ENCODE results near the gene ZIC2. TPM values are rescaled to one million over a fixed set of nuclear protein-coding genes. Genes with fewer than 3 reads are reported as not detected.

ZIC2 gene
- total RNA-seq, 1 experiment from 2014 or later, result 44.4 TPM

DNA sequence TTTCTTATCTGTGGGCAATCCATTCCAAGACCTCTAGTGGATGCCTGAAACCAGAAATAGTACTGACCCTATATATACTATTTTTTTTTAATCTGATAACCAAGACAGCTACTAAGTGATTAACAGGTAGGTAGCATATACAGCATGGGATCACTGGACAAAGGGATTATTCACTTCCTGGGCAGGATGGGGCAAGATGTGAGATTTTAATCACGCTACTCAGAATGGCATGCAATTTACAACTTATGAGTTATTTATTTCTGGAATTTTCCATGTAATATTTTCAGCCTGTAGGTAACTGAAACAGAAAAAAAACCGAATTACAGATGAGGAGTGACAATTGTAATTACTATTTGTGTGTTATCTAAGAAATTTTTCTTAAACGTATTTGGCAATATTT lies 41.2 kb downstream of the ZIC2 start:
- Histone ChIP-seq H3K4me3 (replicated peaks in 1 of 2; ENCODE audit: low read depth in 1 of 2, low read length in 2 of 2) (no peak overlapping the region), H3K9me2 (ENCODE audit: insufficient read depth) (no peaks in the 10 kb centered on the region), H3K4me2 (ENCODE audit: low read length) (no peak overlapping the region), H2AFZ (ENCODE audit: low read depth, low read length, poor library complexity, severe bottlenecking) (peak overlapping the region; percentile 85), H3K4me1 (ENCODE audit: control insufficient read depth in 1 of 2, insufficient read depth in 2 of 2, low read length in 2 of 2) (no peaks in the 10 kb centered on the region), H3K9ac (ENCODE audit: low read length) (no peak overlapping the region), H3K9me3 (ENCODE audit: control insufficient read depth in 1 of 2, insufficient read depth in 1 of 2, low read depth in 1 of 2, low read length in 2 of 2) (no peaks in the 10 kb centered on the region), H3K79me2 (ENCODE audit: insufficient read depth, low read length) (no peaks in the 10 kb centered on the region), H3K36me3 (ENCODE audit: control insufficient read depth in 1 of 2, insufficient read depth in 2 of 2, low read length in 2 of 2) (no peaks in the 10 kb centered on the region), H3K27ac (ENCODE audit: low read depth, low read length) (no peak overlapping the region), H4K20me1 (ENCODE audit: insufficient read depth) (no peaks in the 10 kb centered on the region), H3K27me3 (ENCODE audit: insufficient read depth, low read length) (no peaks in the 10 kb centered on the region)
- intact Hi-C loops (cut with micrococcal nuclease), result no loop called here
- ATAC-seq, result no peak
- no peak for DNase-seq (ENCODE audit: low read depth, low spot score)
- ChIA-PET CTCF (no interaction called here), RAD21 (ENCODE audit: low non-redundant PET in 1 of 2, low total read pairs in 2 of 2, uncharacterized antibody in 2 of 2, unreplicated experiment in 2 of 2) (no interaction called here), POLR2A (no interaction called here)
- no TSS peak for BruUV-seq (replicated peaks)
- TF ChIP-seq, protein P1, sequence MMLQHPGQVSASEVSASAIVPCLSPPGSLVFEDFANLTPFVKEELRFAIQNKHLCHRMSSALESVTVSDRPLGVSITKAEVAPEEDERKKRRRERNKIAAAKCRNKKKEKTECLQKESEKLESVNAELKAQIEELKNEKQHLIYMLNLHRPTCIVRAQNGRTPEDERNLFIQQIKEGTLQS (IDR thresholded peaks at IDR 0.05), result no peak
- TF ChIP-seq, protein P2, sequence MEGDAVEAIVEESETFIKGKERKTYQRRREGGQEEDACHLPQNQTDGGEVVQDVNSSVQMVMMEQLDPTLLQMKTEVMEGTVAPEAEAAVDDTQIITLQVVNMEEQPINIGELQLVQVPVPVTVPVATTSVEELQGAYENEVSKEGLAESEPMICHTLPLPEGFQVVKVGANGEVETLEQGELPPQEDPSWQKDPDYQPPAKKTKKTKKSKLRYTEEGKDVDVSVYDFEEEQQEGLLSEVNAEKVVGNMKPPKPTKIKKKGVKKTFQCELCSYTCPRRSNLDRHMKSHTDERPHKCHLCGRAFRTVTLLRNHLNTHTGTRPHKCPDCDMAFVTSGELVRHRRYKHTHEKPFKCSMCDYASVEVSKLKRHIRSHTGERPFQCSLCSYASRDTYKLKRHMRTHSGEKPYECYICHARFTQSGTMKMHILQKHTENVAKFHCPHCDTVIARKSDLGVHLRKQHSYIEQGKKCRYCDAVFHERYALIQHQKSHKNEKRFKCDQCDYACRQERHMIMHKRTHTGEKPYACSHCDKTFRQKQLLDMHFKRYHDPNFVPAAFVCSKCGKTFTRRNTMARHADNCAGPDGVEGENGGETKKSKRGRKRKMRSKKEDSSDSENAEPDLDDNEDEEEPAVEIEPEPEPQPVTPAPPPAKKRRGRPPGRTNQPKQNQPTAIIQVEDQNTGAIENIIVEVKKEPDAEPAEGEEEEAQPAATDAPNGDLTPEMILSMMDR (IDR thresholded peaks at IDR 0.05 in 2 of 3, conservative IDR thresholded peaks at IDR 0.05 in 1 of 3; ENCODE audit: borderline replicate concordance in 1 of 3, insufficient read depth in 1 of 3, low read depth in 2 of 3, low read length in 2 of 3), result no peak
- TF ChIP-seq SIN3A (IDR thresholded peaks at IDR 0.05; ENCODE audit: low read depth) (no peak), POLR2A (IDR thresholded peaks at IDR 0.05; ENCODE audit: borderline replicate concordance, extremely low read depth, insufficient read depth, insufficient read length) (no peak)

DNA sequence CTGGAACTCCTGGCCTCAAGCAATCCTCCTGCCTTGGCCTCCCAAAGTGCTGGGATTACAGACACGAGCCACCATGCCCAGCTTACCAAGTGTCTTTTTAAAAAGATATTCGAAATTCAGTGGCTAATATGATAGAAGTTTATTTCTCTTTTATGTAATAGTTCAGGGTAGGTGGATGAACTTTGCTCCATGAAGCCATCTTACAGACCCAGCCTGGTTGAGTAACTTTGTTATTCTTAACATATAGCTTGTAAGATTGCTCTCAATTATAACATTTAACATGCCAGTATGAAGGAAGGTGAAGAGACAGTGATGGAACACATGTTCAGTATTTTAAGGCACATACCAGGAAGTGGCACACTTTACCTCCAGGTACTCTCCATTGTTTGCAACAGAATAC lies 42.4 kb downstream of the ZIC2 start:
- TF ChIP-seq ELF1 (IDR thresholded peaks at IDR 0.05; ENCODE audit: borderline replicate concordance, low read depth) (0 out of 2 replicates have a peak, but pooled peaks have one; percentile 6), YY1 (IDR thresholded peaks at IDR 0.05; ENCODE audit: extremely low read depth, insufficient replicate concordance, low read depth, low read length) (no peak)
- no peak overlapping the region for H3K4me3 ChIP-seq (replicated peaks in 1 of 2; ENCODE audit: low read depth in 1 of 2, low read length in 2 of 2)
- H3K9ac ChIP-seq (ENCODE audit: low read length), result no peak overlapping the region
- no peaks in the 10 kb centered on the region for H4K20me1 ChIP-seq (ENCODE audit: insufficient read depth)
- no TSS peak for BruUV-seq (replicated peaks)
- ChIA-PET CTCF (no interaction called here), POLR2A (no interaction called here), RAD21 (ENCODE audit: low non-redundant PET in 1 of 2, low total read pairs in 2 of 2, uncharacterized antibody in 2 of 2, unreplicated experiment in 2 of 2) (no interaction called here)
- DNase-seq (ENCODE audit: low read depth, low spot score) (no peak), ATAC-seq (no peak)
- H3K4me1 ChIP-seq (ENCODE audit: control insufficient read depth in 1 of 2, insufficient read depth in 2 of 2, low read length in 2 of 2), result no peaks in the 10 kb centered on the region
- H2AFZ ChIP-seq (ENCODE audit: low read depth, low read length, poor library complexity, severe bottlenecking), result no peak overlapping the region
- no peak overlapping the region for H3K27ac ChIP-seq (ENCODE audit: low read depth, low read length)
- H3K79me2 ChIP-seq (ENCODE audit: insufficient read depth, low read length), result no peaks in the 10 kb centered on the region
- H3K27me3 ChIP-seq (ENCODE audit: insufficient read depth, low read length), result no peaks in the 10 kb centered on the region
- H3K9me3 ChIP-seq (ENCODE audit: control insufficient read depth in 1 of 2, insufficient read depth in 1 of 2, low read depth in 1 of 2, low read length in 2 of 2), result no peaks in the 10 kb centered on the region
- intact Hi-C loops (cut with micrococcal nuclease), result no loop called here
- no peak overlapping the region for H3K4me2 ChIP-seq (ENCODE audit: low read length)
- no peaks in the 10 kb centered on the region for H3K9me2 ChIP-seq (ENCODE audit: insufficient read depth)
- H3K36me3 ChIP-seq (ENCODE audit: control insufficient read depth in 1 of 2, insufficient read depth in 2 of 2, low read length in 2 of 2), result no peaks in the 10 kb centered on the region

Measured in HCT116 (cell line).